Measurements from ENCODE around the gene FAAP24.
"Not testable (repeated sequence)": the region's sequence is repeated elsewhere in the genome, so short reads cannot be mapped to it uniquely, and the experiment has no call there.

The FAAP24 gene

GRCh38 chr19:32998722-32999121 is 26.7 kb downstream of the FAAP24 start:
- DNase-seq (ENCODE audit: low read depth, low spot score), result no peak

GRCh38 chr19:33000510-33000909 is 28.5 kb downstream of the FAAP24 start:
- no peak for DNase-seq (ENCODE audit: low read depth, low spot score)

GRCh38 chr19:33000910-33001309 is 28.9 kb downstream of the FAAP24 start:
- DNase-seq (ENCODE audit: low read depth, low spot score), result no peak

- not testable (repeated sequence) for DNase-seq (ENCODE audit: low read depth, low spot score)
Observed at GRCh38 chr19:33002126-33002865, 30.3 kb downstream of the FAAP24 start.

- not testable (repeated sequence) for DNase-seq (ENCODE audit: low read depth, low spot score)
Observed at GRCh38 chr19:33003424-33004024, 31.5 kb downstream of the FAAP24 start.

GRCh38 chr19:33005440-33005839 is 33.4 kb downstream of the FAAP24 start:
- no peak for DNase-seq (ENCODE audit: low read depth, low spot score)

GRCh38 chr19:33008738-33009137 is 36.7 kb downstream of the FAAP24 start:
- DNase-seq (ENCODE audit: low read depth, low spot score), result no peak

- DNase-seq (ENCODE audit: low read depth, low spot score), result not testable (repeated sequence)
Observed at GRCh38 chr19:33010891-33011290, 38.8 kb downstream of the FAAP24 start.

GRCh38 chr19:33022472-33023116 is 50.6 kb downstream of the FAAP24 start:
- DNase-seq (ENCODE audit: low read depth, low spot score), result no peak

- no peak for DNase-seq (ENCODE audit: low read depth, low spot score)
Observed at GRCh38 chr19:33024398-33024797, 52.4 kb downstream of the FAAP24 start.

- not testable (repeated sequence) for DNase-seq (ENCODE audit: low read depth, low spot score)
Observed at GRCh38 chr19:33025468-33026238, 53.6 kb downstream of the FAAP24 start.

- DNase-seq (ENCODE audit: low read depth, low spot score), result not testable (repeated sequence)
Observed at GRCh38 chr19:33026602-33027001, 54.6 kb downstream of the FAAP24 start.

Measured in brain pericyte (primary cell).